ENCODE results near the gene DNPH1.

- no peak for TF ChIP-seq CTCF (IDR thresholded peaks at IDR 0.05)
- TF ChIP-seq ZFX (IDR thresholded peaks at IDR 0.05; ENCODE audit: borderline replicate concordance), result no peak
These were observed 36.3 kb upstream of the DNPH1 start for GRCh38 chr6:43265564-43265963.
